HPDE6-E6E7 (cell line): Measurements from ENCODE around the gene CREBL2.

Experiments
- DNase-seq: peaks from one replicate; pipeline ENCODE4 v3.0.0; 2011; ENCODE audit warnings: missing footprints; ENCODE audit errors: extremely low spot score

Gene CREBL2

GRCh38 chr12:12673296-12673695 is 61.6 kb downstream of the CREBL2 start:
- DNase-seq, result no peak

- DNase-seq, result no peak
These were observed 64.9 kb downstream of the CREBL2 start for GRCh38 chr12:12676605-12677004.

GRCh38 chr12:12681061-12681765 is 69.5 kb downstream of the CREBL2 start:
- DNase-seq, result no peak

- DNase-seq, result no peak
These were observed 70.6 kb downstream of the CREBL2 start for GRCh38 chr12:12682284-12682683.

- DNase-seq, result no peak
These were observed 71.5 kb downstream of the CREBL2 start for GRCh38 chr12:12683136-12683697.

- no peak for DNase-seq
These were observed 72.0 kb downstream of the CREBL2 start for GRCh38 chr12:12683725-12684124.

- DNase-seq, result no peak
These were observed 72.9 kb downstream of the CREBL2 start for GRCh38 chr12:12684375-12685106.

- no peak for DNase-seq
These were observed 73.6 kb downstream of the CREBL2 start for GRCh38 chr12:12685305-12685704.

GRCh38 chr12:12686472-12686871 is 74.8 kb downstream of the CREBL2 start:
- no peak for DNase-seq

- DNase-seq, result no peak
These were observed 75.2 kb downstream of the CREBL2 start for GRCh38 chr12:12686925-12687324.

- DNase-seq, result no peak
These were observed 78.1 kb downstream of the CREBL2 start for GRCh38 chr12:12689647-12690300.

- no peak for DNase-seq
These were observed 79.9 kb downstream of the CREBL2 start for GRCh38 chr12:12691549-12691948.

GRCh38 chr12:12693111-12693671 is 81.5 kb downstream of the CREBL2 start:
- no peak for DNase-seq
